Activated CD4-positive, alpha-beta T cell treated with anti-CD3 and anti-CD28 coated beads for 36 hours (primary cell): ENCODE measurements around the gene RAD51AP2. TPM values are rescaled to one million over a fixed set of nuclear protein-coding genes. Genes with fewer than 3 reads are reported as not detected.
"Not testable (repeated sequence)": the region's sequence is repeated elsewhere in the genome, so short reads cannot be mapped to it uniquely, and the experiment has no call there.

ENCODE experiments used
- ATAC-seq: fragments of 200-7000 bp; cut with Tn5 transposase; one replicate; pipeline ENCODE4 v1.10.0; 2021; ENCODE audit warnings: mild to moderate bottlenecking, moderate library complexity
- CTCF ChIA-PET: fragments of 350-600 bp; sonication (Branson Sonifier 250); formaldehyde crosslinking; loops from one replicate; lab custom pipeline; 2021; ENCODE audit warnings: antibody characterized with exemption; lab: Charles Lee
- POLR2A ChIA-PET: fragments of 350-600 bp; sonication (Branson Sonifier 250); formaldehyde crosslinking; loops from one replicate; lab custom pipeline; 2021; ENCODE audit warnings: antibody characterized with exemption, inconsistent platforms; lab: Charles Lee
- DNase-seq: peaks from one replicate; pipeline ENCODE4 v3.0.0-alpha.2; 2020
- H3K27ac Mint-ChIP-seq: one replicate; pipeline ENCODE4 v1.8.0; 2021; ENCODE audit warnings: mixed read lengths
- H3K27me3 Mint-ChIP-seq: one replicate; pipeline ENCODE4 v1.8.0; 2021; ENCODE audit warnings: mixed read lengths
- H3K36me3 Mint-ChIP-seq: one replicate; pipeline ENCODE4 v1.8.0; 2021; ENCODE audit warnings: low read depth, mixed read lengths
- H3K4me1 Mint-ChIP-seq: one replicate; pipeline ENCODE4 v1.8.0; 2021; ENCODE audit warnings: mixed read lengths
- H3K4me3 Mint-ChIP-seq: one replicate; pipeline ENCODE4 v1.8.0; 2021; ENCODE audit warnings: mild to moderate bottlenecking, moderate library complexity, mixed read lengths
- H3K9me3 Mint-ChIP-seq: one replicate; pipeline ENCODE4 v1.8.0; 2021; ENCODE audit warnings: low read depth, mixed read lengths
- intact Hi-C, 2 experiments: fragments of 100-400 bp; cut with DNase I in 1 of 2; cut with micrococcal nuclease in 1 of 2; formaldehyde crosslinking; loops; one replicate each; pipeline versions ENCODE4 v1.14.2 to v1.15.1; 2022 to 2024; cut with DNase I, micrococcal nuclease
- total RNA-seq, 2 experiments: library from RNA; stranded (reverse); gene quantifications; one replicate each; pipeline ENCODE4 v1.2.3, GENCODE V29; 2021

The RAD51AP2 gene
- not detected for total RNA-seq

GRCh38 chr2:17518212-17519154, at the start of gene RAD51AP2:
TSS of gene RAD51AP2 (minus strand) at chr2:17518440. CDS start at chr2:17518415, 25 bp downstream.
- peak; percentile 53 for ATAC-seq

GRCh38 chr2:17565726-17566125, 47.5 kb upstream of the RAD51AP2 start:
- H3K36me3 Mint-ChIP-seq, H3K9me3 Mint-ChIP-seq, H3K27ac Mint-ChIP-seq, H3K4me1 Mint-ChIP-seq, POLR2A ChIA-PET, DNase-seq, intact Hi-C loops, H3K27me3 Mint-ChIP-seq, H3K4me3 Mint-ChIP-seq, ATAC-seq: not testable (repeated sequence)
- CTCF ChIA-PET: interaction anchor here (1.3 kb wide), 1 partner anchor 14 kb away, joined by 3 read pairs; no protein-coding TSS in a partner anchor

More at GRCh38 chr2:17518212-17519154, at the start of gene RAD51AP2:
- peak; percentile 69 for DNase-seq
- peaks cover 30% of the 10 kb centered on the region for H3K27me3 Mint-ChIP-seq
- H3K4me3 Mint-ChIP-seq: no peak within 1 kb of the TSS
- H3K9me3 Mint-ChIP-seq: peaks cover 2% of the 10 kb centered on the region
- H3K4me1 Mint-ChIP-seq: no peaks in the 10 kb centered on the region
- no peak within 1 kb of the TSS for H3K27ac Mint-ChIP-seq
- ChIA-PET CTCF (no interaction called here), POLR2A (no interaction called here)
- no peaks in the 10 kb centered on the region for H3K36me3 Mint-ChIP-seq
- intact Hi-C loops: no loop called here

- Mint-ChIP-seq H3K4me1 (no peaks in the 10 kb centered on the region), H3K27ac (no peak overlapping the region), H3K4me3 (no peak overlapping the region), H3K9me3 (no peaks in the 10 kb centered on the region), H3K27me3 (peaks cover 2% of the 10 kb centered on the region), H3K36me3 (no peaks in the 10 kb centered on the region)
- ChIA-PET POLR2A (interaction anchor here (0.7 kb wide), 1 partner anchor 1429 kb away, joined by 3 read pairs; no protein-coding TSS in a partner anchor), CTCF (interaction anchor here (1.2 kb wide), 1 partner anchor 19 kb away, joined by 5 read pairs; no protein-coding TSS in a partner anchor)
- DNase-seq (no peak), ATAC-seq (no peak)
- intact Hi-C loops: no loop called here
Measured at GRCh38 chr2:17558878-17559277, 40.6 kb upstream of the RAD51AP2 start.

GRCh38 chr2:17558053-17558452, 39.8 kb upstream of the RAD51AP2 start:
- Mint-ChIP-seq H3K4me1 (no peaks in the 10 kb centered on the region), H3K36me3 (no peaks in the 10 kb centered on the region), H3K27me3 (peaks cover 2% of the 10 kb centered on the region), H3K9me3 (no peaks in the 10 kb centered on the region), H3K4me3 (no peak overlapping the region), H3K27ac (no peak overlapping the region)
- no peak for ATAC-seq
- DNase-seq: no peak
- CTCF ChIA-PET: interaction anchor here (0.9 kb wide), 1 partner anchor 91 kb away, joined by 3 read pairs; no protein-coding TSS in a partner anchor
- POLR2A ChIA-PET: no interaction called here
- intact Hi-C loops: no loop called here

GRCh38 chr2:17557596-17557995, 39.4 kb upstream of the RAD51AP2 start:
- Mint-ChIP-seq H3K36me3 (no peaks in the 10 kb centered on the region), H3K4me3 (no peak overlapping the region), H3K4me1 (no peaks in the 10 kb centered on the region), H3K27me3 (peaks cover 2% of the 10 kb centered on the region), H3K9me3 (no peaks in the 10 kb centered on the region), H3K27ac (no peak overlapping the region)
- ChIA-PET CTCF (interaction anchor here (0.9 kb wide), 1 partner anchor 91 kb away, joined by 3 read pairs; no protein-coding TSS in a partner anchor), POLR2A (no interaction called here)
- no peak for DNase-seq
- no peak for ATAC-seq
- intact Hi-C loops: no loop called here

GRCh38 chr2:17555150-17555549, 36.9 kb upstream of the RAD51AP2 start:
- no peak for ATAC-seq
- Mint-ChIP-seq H3K4me1 (no peaks in the 10 kb centered on the region), H3K36me3 (no peaks in the 10 kb centered on the region), H3K27ac (no peak overlapping the region), H3K4me3 (no peak overlapping the region), H3K9me3 (no peaks in the 10 kb centered on the region), H3K27me3 (peaks cover 4% of the 10 kb centered on the region)
- ChIA-PET POLR2A (no interaction called here), CTCF (no interaction called here)
- DNase-seq: no peak
- intact Hi-C loops: no loop called here

GRCh38 chr2:17550907-17551306, 32.7 kb upstream of the RAD51AP2 start:
- Mint-ChIP-seq H3K36me3 (no peaks in the 10 kb centered on the region), H3K27me3 (peaks cover 13% of the 10 kb centered on the region), H3K9me3 (no peaks in the 10 kb centered on the region), H3K4me3 (no peak overlapping the region), H3K4me1 (no peaks in the 10 kb centered on the region), H3K27ac (no peak overlapping the region)
- CTCF ChIA-PET: interaction anchor here (1.1 kb wide), 1 partner anchor 120 kb away, joined by 3 read pairs; no protein-coding TSS in a partner anchor
- POLR2A ChIA-PET: no interaction called here
- intact Hi-C loops: no loop called here
- DNase-seq (no peak), ATAC-seq (no peak)

- no peak overlapping the region for H3K4me3 Mint-ChIP-seq
- CTCF ChIA-PET: no interaction called here
- H3K36me3 Mint-ChIP-seq: no peaks in the 10 kb centered on the region
- H3K27ac Mint-ChIP-seq: no peak overlapping the region
- intact Hi-C loops: no loop called here
- ATAC-seq: no peak
- H3K4me1 Mint-ChIP-seq: no peaks in the 10 kb centered on the region
- no peak for DNase-seq
- H3K9me3 Mint-ChIP-seq: no peaks in the 10 kb centered on the region
- H3K27me3 Mint-ChIP-seq: peaks cover 21% of the 10 kb centered on the region
- POLR2A ChIA-PET: no interaction called here
Measured at GRCh38 chr2:17547737-17548136, 29.5 kb upstream of the RAD51AP2 start.

- intact Hi-C loops: no loop called here
- Mint-ChIP-seq H3K4me3 (no peak overlapping the region), H3K9me3 (no peaks in the 10 kb centered on the region), H3K36me3 (no peaks in the 10 kb centered on the region), H3K4me1 (no peaks in the 10 kb centered on the region), H3K27ac (no peak overlapping the region), H3K27me3 (peaks cover 24% of the 10 kb centered on the region)
- CTCF ChIA-PET: no interaction called here
- DNase-seq: no peak
- POLR2A ChIA-PET: no interaction called here
- no peak for ATAC-seq
Measured at GRCh38 chr2:17547237-17547636, 29.0 kb upstream of the RAD51AP2 start.

GRCh38 chr2:17545680-17546613, 27.7 kb upstream of the RAD51AP2 start:
- DNase-seq (no peak), ATAC-seq (no peak)
- Mint-ChIP-seq H3K27me3 (peaks cover 31% of the 10 kb centered on the region), H3K9me3 (no peaks in the 10 kb centered on the region), H3K4me1 (no peaks in the 10 kb centered on the region), H3K27ac (no peak overlapping the region), H3K4me3 (no peak overlapping the region), H3K36me3 (no peaks in the 10 kb centered on the region)
- ChIA-PET POLR2A (no interaction called here), CTCF (interaction anchor here (0.9 to 1.0 kb wide), 2 partner anchors 10 to 14 kb away, joined by 3 read pairs; no protein-coding TSS in a partner anchor)
- intact Hi-C loops: no loop called here

GRCh38 chr2:17544256-17544655, 26.0 kb upstream of the RAD51AP2 start:
- no peak overlapping the region for H3K4me3 Mint-ChIP-seq
- CTCF ChIA-PET: interaction anchor here (0.8 kb wide), 1 partner anchor 302 kb away, joined by 3 read pairs; no protein-coding TSS in a partner anchor
- no peaks in the 10 kb centered on the region for H3K36me3 Mint-ChIP-seq
- H3K27ac Mint-ChIP-seq: no peak overlapping the region
- peaks cover 43% of the 10 kb centered on the region for H3K27me3 Mint-ChIP-seq
- no peaks in the 10 kb centered on the region for H3K4me1 Mint-ChIP-seq
- POLR2A ChIA-PET: no interaction called here
- ATAC-seq (no peak), DNase-seq (no peak)
- intact Hi-C loops: no loop called here
- no peaks in the 10 kb centered on the region for H3K9me3 Mint-ChIP-seq
